ENCODE measurements around the gene CUL5.
"Not testable (repeated sequence)": the region's sequence is repeated elsewhere in the genome, so short reads cannot be mapped to it uniquely, and the experiment has no call there.

The CUL5 gene

GRCh38 chr11:108131993-108132392 is 123.3 kb downstream of the CUL5 start:
- H3K27me3 ChIP-seq (ENCODE audit: control insufficient read depth, low read length), result no peaks in the 10 kb centered on the region
- no peaks in the 10 kb centered on the region for H3K4me1 ChIP-seq (ENCODE audit: control insufficient read depth, low read length)
- H3K36me3 ChIP-seq (ENCODE audit: control insufficient read depth, low read length), result peaks cover 22% of the 10 kb centered on the region
- H4K20me1 ChIP-seq (ENCODE audit: control insufficient read depth, insufficient read depth, low read depth, low read length), result 0 out of 2 replicates have a peak, but pooled peaks cover 3% of the 10 kb centered on the region
- TF ChIP-seq EZH2phosphoT487 (IDR thresholded peaks at IDR 0.05; ENCODE audit: borderline replicate concordance, low read length) (no peak), CTCF (IDR thresholded peaks at IDR 0.05; ENCODE audit: low read depth, low read length, poor library complexity, severe bottlenecking) (no peak)
- H3K27ac ChIP-seq (ENCODE audit: low read depth, low read length), result no peak overlapping the region
- no peak overlapping the region for H3K4me3 ChIP-seq (ENCODE audit: low read length)
- H3F3A ChIP-seq (ENCODE audit: control insufficient read depth, insufficient read depth), result peaks cover 10% of the 10 kb centered on the region
- no peaks in the 10 kb centered on the region for H3K9me3 ChIP-seq (ENCODE audit: control insufficient read depth, insufficient read depth, low read length)
- H3K9me2 ChIP-seq (replicated peaks; ENCODE audit: control insufficient read depth, low read length), result no peaks in the 10 kb centered on the region
- peaks cover 15% of the 10 kb centered on the region for H3K79me2 ChIP-seq (ENCODE audit: control insufficient read depth, low read length)
- no peak overlapping the region for H3K4me2 ChIP-seq (ENCODE audit: low read length)

GRCh38 chr11:108132993-108133538 is 124.4 kb downstream of the CUL5 start:
- H3K9me3 ChIP-seq (ENCODE audit: control insufficient read depth, insufficient read depth, low read length); H3K27me3 ChIP-seq (ENCODE audit: control insufficient read depth, low read length); H3K4me1 ChIP-seq (ENCODE audit: control insufficient read depth, low read length); H3K9me2 ChIP-seq (replicated peaks; ENCODE audit: control insufficient read depth, low read length); H4K20me1 ChIP-seq (ENCODE audit: control insufficient read depth, insufficient read depth, low read depth, low read length); H3K27ac ChIP-seq (ENCODE audit: low read depth, low read length); H3K79me2 ChIP-seq (ENCODE audit: control insufficient read depth, low read length); H3K4me2 ChIP-seq (ENCODE audit: low read length); H3K4me3 ChIP-seq (ENCODE audit: low read length): not testable (repeated sequence)
- Histone ChIP-seq H3F3A (ENCODE audit: control insufficient read depth, insufficient read depth) (peaks cover 15% of the 10 kb centered on the region), H3K36me3 (ENCODE audit: control insufficient read depth, low read length) (peaks cover 26% of the 10 kb centered on the region)

GRCh38 chr11:108135845-108136544 is 127.3 kb downstream of the CUL5 start:
- Histone ChIP-seq H3K36me3 (ENCODE audit: control insufficient read depth, low read length) (peaks cover 39% of the 10 kb centered on the region), H3K79me2 (ENCODE audit: control insufficient read depth, low read length) (no peaks in the 10 kb centered on the region), H3K4me1 (ENCODE audit: control insufficient read depth, low read length) (no peaks in the 10 kb centered on the region), H4K20me1 (ENCODE audit: control insufficient read depth, insufficient read depth, low read depth, low read length) (0 out of 2 replicates have a peak, but pooled peaks cover 3% of the 10 kb centered on the region), H3F3A (ENCODE audit: control insufficient read depth, insufficient read depth) (peaks cover 15% of the 10 kb centered on the region), H3K9me2 (replicated peaks; ENCODE audit: control insufficient read depth, low read length) (no peaks in the 10 kb centered on the region), H3K27ac (ENCODE audit: low read depth, low read length) (no peak overlapping the region), H3K9me3 (ENCODE audit: control insufficient read depth, insufficient read depth, low read length) (no peaks in the 10 kb centered on the region), H3K4me2 (ENCODE audit: low read length) (no peak overlapping the region), H3K27me3 (ENCODE audit: control insufficient read depth, low read length) (no peaks in the 10 kb centered on the region), H3K4me3 (ENCODE audit: low read length) (no peak overlapping the region)
- TF ChIP-seq CTCF (IDR thresholded peaks at IDR 0.05; ENCODE audit: low read depth, low read length, poor library complexity, severe bottlenecking) (peak; percentile 22), EZH2phosphoT487 (IDR thresholded peaks at IDR 0.05; ENCODE audit: borderline replicate concordance, low read length) (no peak)

GRCh38 chr11:108137212-108137611 is 128.5 kb downstream of the CUL5 start:
- Histone ChIP-seq H3K27ac (ENCODE audit: low read depth, low read length) (no peak overlapping the region), H3K4me2 (ENCODE audit: low read length) (no peak overlapping the region), H3F3A (ENCODE audit: control insufficient read depth, insufficient read depth) (peaks cover 18% of the 10 kb centered on the region), H3K79me2 (ENCODE audit: control insufficient read depth, low read length) (no peaks in the 10 kb centered on the region), H3K36me3 (ENCODE audit: control insufficient read depth, low read length) (peaks cover 43% of the 10 kb centered on the region), H3K4me3 (ENCODE audit: low read length) (no peak overlapping the region), H3K9me3 (ENCODE audit: control insufficient read depth, insufficient read depth, low read length) (no peaks in the 10 kb centered on the region), H3K27me3 (ENCODE audit: control insufficient read depth, low read length) (no peaks in the 10 kb centered on the region), H3K4me1 (ENCODE audit: control insufficient read depth, low read length) (no peaks in the 10 kb centered on the region), H3K9me2 (replicated peaks; ENCODE audit: control insufficient read depth, low read length) (no peaks in the 10 kb centered on the region), H4K20me1 (ENCODE audit: control insufficient read depth, insufficient read depth, low read depth, low read length) (0 out of 2 replicates have a peak, but pooled peaks cover 3% of the 10 kb centered on the region)
- no peak for TF ChIP-seq CTCF (IDR thresholded peaks at IDR 0.05; ENCODE audit: low read depth, low read length, poor library complexity, severe bottlenecking)
- TF ChIP-seq EZH2phosphoT487 (IDR thresholded peaks at IDR 0.05; ENCODE audit: borderline replicate concordance, low read length), result no peak

Measured in DOHH2 (cell line).